K562 (cell line): ENCODE data around the gene GLIPR2. TPM values are rescaled to one million over a fixed set of nuclear protein-coding genes. Genes with fewer than 3 reads are reported as not detected.

Experiments used
- HDGF ChIP-seq: fragments of 450-650 bp; IDR thresholded peaks from 2 replicates; pipeline ENCODE4 v1.6.1; 2016
- KLF1 ChIP-seq: fragments of 450-650 bp; IDR thresholded peaks from 2 replicates; pipeline ENCODE4 v1.6.1; 2016; ENCODE audit warnings: missing genetic modification characterization, missing compliant biosample characterization
- NKRF ChIP-seq: fragments of 450-650 bp; IDR thresholded peaks from 2 replicates; pipeline ENCODE4 v1.6.1; 2016; ENCODE audit warnings: borderline replicate concordance
- RHOXF2B ChIP-seq: fragments of 250-450 bp; sonication (Bioruptor Pico); conservative IDR thresholded peaks from 2 replicates; pipeline ENCODE4 v1.5.1; 2021
- ZMIZ1 ChIP-seq, 2 experiments: fragments of 150-350 bp in 1 of 2; IDR thresholded peaks; 2 replicates each; pipeline ENCODE4 v1.6.1; 2012 to 2016; ENCODE audit warnings: low read depth in 2 of 2, low read length in 2 of 2, mild to moderate bottlenecking in 1 of 2, moderate library complexity in 1 of 2
- ZNF436 ChIP-seq: fragments of 250-450, 450-650 bp; sonication (Bioruptor Pico); formaldehyde crosslinking; IDR thresholded peaks from 2 replicates; pipeline ENCODE4 v1.7.0; 2020; ENCODE audit warnings: mild to moderate bottlenecking
- ZNF511 ChIP-seq: sonication (generic); formaldehyde crosslinking; IDR thresholded peaks from 2 replicates; pipeline ENCODE4 v1.8.0; 2022; ENCODE audit warnings: mild to moderate bottlenecking, missing genetic modification reagents
- ZSCAN29 ChIP-seq: fragments of 450-650 bp; IDR thresholded peaks from 2 replicates; pipeline ENCODE4 v1.6.1; 2017
- polyA plus RNA-seq, 8 experiments: library from polyadenylated mRNA; depleted of rRNA in 4 of 8; stranded (reverse) in 5 of 8; unstranded in 3 of 8; fragments of >200 nt; fragmentation: Nextera tagmentation in 2 of 8; fragmentation: Illumina TruSeq in 1 of 8; extraction: Ambion mirVana in 2 of 8; extraction: Trizol in 1 of 8; gene quantifications; 2 replicates each; pipeline versions ENCODE4 v1.2.1 to v1.2.3, GENCODE V29; 2011 to 2014; ENCODE audit warnings: inconsistent platforms in 1 of 8, missing spikeins in 1 of 8
- total RNA-seq, 7 experiments: library from RNA; depleted of rRNA in 6 of 7; stranded (reverse); fragments of >200 nt in 6 of 7; fragmentation: Illumina TruSeq in 2 of 7; extraction: Trizol in 2 of 7; gene quantifications; 2 replicates each; pipeline versions ENCODE4 v1.2.1 to v1.2.3, GENCODE V29; 2011 to 2021; ENCODE audit warnings: low replicate concordance in 1 of 7

Gene GLIPR2
- total and polyA plus RNA-seq, 9 of the 15 experiments (the other 6 are each of a cell fraction or from before 2014, with no cell fraction given), result 1.4 to 8.8 (median 2.9) TPM

- TF ChIP-seq ZNF511 (CRISPR knock-in tag) (no peak), ZNF436 (no peak), RHOXF2B (no peak), ZSCAN29 (no peak), HDGF (no peak), KLF1 (tag) (no peak), NKRF (no peak), ZMIZ1 (IDR thresholded peaks at IDR 0.05; ENCODE audit: low read depth in 2 of 2, low read length in 2 of 2) (no peak)
These were observed 13.0 kb upstream of the GLIPR2 start (continued) for GRCh38 chr9:36123515-36123914.
